G401.6 (cell line): ENCODE measurements around the gene EEPD1.

Experiments
- FAIRE-seq: peaks from 2 replicates; lab custom pipeline; 2012; peaks lifted over from hg19 to GRCh38; lab: Jason Lieb, UNC

EEPD1 gene

DNA sequence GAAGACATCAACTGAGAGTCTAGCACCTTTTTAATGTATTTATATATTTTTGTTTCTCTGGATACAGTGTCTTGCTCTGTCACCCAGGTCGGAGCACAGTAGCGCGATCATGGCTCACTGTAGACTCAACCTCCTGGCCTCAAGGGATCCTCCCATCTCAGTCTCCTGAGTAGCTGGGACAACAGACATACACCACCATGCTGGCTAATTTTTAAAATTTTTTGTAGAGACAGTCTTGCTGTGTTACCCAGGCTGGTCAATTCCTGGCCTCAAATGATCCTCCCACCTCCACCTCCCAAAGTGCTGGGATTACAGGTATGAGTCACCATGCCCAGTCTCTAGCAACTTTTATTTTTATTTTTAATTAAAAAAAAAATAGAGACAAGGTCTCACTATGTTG is 185.2 kb downstream of the EEPD1 start:
- no peak for FAIRE-seq

DNA sequence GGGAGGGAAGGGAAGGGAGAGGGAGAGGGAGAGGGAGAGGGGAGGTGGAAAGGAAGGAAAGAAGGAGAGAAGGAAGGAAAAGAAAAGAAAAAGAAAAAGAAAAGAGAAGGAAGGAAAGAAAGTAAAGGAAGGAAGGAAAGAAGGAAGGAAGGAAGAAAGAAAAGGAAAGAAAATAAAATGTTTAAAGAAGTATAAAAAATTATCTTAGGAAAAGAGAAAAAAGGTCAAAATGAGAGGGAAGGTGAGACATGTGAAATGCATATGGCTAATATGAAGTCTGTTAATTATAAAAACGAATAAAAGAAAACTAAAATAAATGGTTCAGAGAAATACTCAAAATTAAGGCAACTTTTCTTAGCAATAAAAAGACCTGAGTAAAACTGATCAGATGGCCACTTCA is 190.5 kb downstream of the EEPD1 start:
- FAIRE-seq: peak; percentile 13

DNA sequence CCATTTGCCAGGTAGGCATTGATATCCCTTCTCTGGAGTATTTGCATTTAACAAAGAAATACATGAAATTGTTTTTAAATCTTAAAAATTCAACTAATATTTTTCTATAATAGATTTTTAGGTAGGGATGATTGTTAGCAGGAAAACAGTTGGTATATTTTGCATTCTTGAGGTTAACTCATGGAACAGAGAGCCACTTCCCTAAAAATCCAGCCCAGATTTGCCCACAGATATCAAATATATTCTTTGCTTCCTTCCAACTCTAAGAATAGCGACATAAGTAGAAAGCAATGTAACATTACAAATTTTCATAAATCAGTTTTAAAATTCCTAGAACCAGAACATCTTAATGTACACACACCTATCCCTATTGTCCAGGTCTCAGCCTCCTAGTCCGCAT is 191.6 kb downstream of the EEPD1 start:
- FAIRE-seq: no peak

DNA sequence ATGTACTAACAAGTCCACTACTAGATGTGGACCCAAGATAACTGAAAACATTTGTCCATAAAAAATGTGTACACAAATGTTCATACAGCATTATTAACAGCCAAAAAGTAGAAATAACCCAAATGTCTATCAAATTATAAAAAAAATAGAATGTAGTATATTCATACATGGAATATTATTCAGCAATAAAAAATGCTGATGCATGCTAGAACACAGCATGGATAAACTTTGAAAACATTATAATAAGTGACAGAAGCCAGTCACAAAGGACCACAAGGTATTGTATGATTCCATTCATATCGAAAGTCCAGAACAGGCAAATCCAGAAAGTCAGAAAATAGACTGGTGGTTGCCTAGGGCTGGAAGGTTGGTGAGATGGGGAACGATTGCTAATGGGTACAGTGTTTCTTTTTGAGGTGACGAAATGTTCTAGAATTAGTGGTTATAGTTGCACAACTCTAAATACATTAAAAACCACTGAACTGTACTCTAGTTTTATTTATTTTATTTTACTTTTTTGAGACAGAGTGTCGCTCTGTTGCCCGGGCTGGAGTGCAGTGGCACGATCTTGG is 193.3 kb downstream of the EEPD1 start:
- no peak for FAIRE-seq

DNA sequence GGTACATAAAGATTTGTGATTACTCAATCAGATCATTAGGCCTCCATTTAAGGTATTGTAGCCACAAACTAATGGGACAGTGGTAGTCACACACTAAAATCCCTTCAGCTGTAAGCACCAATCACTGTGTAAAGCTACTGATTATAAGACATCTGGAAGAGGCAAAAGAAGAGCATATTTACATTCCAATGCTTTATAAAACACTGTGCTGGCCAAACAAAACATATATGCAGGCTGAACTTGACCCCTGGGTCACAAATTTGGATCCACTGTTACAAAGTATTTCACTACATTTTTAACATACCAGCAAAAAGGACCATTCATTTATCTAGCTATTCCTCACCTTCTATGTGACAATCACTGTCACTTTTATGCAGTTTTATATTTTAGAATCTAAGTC is 195.2 kb downstream of the EEPD1 start:
- no peak for FAIRE-seq

DNA sequence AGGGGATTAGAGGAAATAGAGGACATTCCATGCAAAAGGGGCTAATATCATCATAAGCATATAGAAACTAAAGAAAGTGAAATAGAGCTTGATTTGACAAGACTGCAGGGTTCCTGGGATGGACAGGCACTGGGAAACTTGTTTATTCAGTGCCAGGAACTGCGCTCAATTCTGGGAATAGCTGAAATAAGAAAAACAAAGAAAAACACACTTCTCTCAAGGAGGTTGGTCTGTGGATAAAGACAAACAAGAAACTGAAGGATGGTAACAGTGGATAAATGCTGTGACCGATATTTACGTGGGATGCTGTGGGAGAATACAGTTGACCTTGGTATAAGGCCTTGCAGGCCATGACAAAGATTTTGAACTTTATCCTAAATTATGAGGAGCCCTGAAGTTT is 195.7 kb downstream of the EEPD1 start:
- no peak for FAIRE-seq

DNA sequence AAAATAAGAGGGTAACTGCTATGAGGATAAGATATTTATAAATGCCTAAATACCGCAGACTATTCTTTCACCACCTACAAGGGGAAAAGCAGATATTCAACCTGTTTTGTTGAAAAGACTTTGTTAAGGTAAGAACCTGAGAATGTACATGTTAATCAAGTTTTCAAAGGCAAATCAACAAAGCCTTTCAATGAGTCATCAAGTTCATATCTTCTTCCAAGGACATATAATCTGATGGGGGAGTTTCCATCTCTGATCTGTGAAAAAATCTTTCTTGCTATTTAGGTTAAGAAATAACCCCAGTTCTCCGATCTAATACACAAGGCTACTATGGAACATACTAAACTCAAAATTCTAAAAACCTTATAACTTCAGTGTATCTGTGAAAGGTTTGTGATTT is 196.6 kb downstream of the EEPD1 start:
- FAIRE-seq: no peak
